Stimulated activated CD8-positive, alpha-beta memory T cell treated with anti-CD3 and anti-CD28 coated beads, Interleukin-12 subunit alpha, Interleukin-12 subunit beta, amount 100 ng/mL, for 4 hours (primary cell): Measurements from ENCODE around the gene USP46.

ENCODE experiments used
- DNase-seq: peaks from one replicate; pipeline ENCODE4 v3.0.0-alpha.2; 2020; ENCODE audit warnings: low read depth

Gene USP46

DNA sequence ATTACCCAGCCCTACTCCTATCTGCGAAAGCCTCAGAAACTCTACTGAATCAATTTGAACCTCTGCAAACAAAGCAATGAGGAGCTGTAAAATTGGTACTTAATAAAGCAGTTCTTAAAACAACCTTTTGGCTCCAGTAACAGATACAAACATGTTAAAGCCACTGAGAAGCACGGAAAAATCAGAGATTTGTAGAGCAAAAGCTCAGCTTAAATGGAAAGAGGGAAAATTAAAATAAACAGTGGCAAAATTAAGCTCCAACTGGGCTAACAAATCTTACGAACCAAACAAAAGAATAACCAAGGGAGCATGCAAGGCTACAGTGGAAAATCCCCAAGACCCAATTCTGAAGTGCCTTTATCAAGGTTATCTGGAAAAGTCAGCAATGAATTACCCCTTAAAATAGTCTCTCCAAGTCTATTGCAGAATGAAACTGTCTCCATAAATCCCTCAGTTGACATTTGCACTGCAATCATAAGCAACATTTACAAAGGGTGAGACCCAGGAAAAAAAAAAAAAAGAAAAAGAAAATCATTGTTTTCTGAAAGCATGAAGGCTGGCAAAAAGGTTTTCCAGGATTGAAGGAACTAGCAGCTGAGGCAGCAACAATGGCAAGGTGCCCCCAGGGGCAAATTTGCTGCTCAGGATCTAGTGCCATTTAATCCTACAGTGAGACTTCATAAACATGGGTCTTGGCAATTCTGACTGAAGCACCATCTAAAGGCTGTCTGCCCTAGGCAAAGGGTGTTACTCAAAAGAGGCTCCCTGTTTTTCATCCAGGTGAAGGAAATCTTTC is 40.1 kb downstream of the USP46 start:
- DNase-seq, result no peak

GRCh38 chr4:52617336-52618020 is 41.6 kb downstream of the USP46 start:
- no peak for DNase-seq

DNA sequence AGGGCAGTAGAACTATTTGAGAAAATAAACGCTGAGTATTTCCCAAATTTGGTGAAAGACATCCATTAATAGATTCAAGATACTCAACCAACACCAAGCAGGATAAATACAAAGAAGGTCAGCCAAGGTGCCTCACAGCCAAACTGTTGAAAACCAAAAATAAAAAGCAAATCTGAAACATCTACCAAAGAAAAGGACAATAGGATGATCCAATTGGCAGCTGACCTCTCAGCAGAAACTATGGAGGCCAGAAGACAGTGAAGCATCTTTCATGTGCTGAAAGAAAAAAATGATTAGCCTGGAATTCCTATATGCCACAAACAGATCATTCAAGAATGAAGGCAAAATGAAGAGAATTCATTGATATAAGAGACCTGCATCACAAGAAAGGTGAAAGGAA is 44.9 kb downstream of the USP46 start:
- DNase-seq, result no peak

DNA sequence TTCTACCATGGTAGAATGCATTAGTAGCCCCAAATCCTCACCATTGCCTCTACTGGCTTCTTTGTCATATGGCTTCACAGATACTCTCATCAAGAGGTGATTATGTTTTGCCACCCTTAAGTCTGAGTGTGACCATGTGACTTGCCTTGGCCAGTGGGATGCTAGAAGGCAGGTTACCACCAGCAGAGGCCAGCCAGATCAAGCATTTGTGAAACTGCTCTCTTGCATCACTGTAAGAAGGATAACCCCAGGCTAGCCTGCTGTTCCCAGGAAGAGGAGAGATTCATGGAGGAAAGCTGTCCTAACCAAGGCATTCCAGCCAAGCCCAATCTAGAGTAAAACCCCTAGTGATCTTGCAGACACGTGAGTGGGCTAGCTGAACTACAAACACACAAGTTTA is 46.8 kb downstream of the USP46 start:
- DNase-seq, result no peak

DNA sequence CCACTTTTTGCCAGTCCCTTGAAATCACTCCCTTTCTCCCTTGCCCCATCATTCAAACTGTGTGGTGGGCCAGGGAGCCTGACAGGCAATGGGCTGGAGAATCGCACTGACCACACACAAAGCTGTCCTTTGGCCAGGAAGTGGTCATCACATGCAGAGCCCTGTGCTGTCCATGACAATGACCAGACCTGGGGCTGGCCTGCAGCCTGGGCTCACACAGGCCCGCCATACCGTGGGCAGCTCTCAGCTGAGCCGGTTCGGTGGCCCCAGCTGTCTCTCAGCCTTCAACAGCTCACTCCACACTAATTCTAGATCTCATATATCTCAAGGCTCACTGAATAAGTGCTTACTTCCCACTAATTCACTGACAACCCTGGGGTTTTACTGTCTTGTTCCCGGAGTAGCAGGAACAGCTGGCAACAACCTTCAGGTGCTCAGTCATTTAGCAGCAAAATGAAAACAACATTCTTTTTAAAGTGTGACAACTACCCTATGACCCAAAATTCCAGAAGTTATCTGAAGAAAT is 48.0 kb downstream of the USP46 start:
- no peak for DNase-seq

- no peak for DNase-seq
Measured at GRCh38 chr4:52606726-52607125, 52.4 kb downstream of the USP46 start.

DNA sequence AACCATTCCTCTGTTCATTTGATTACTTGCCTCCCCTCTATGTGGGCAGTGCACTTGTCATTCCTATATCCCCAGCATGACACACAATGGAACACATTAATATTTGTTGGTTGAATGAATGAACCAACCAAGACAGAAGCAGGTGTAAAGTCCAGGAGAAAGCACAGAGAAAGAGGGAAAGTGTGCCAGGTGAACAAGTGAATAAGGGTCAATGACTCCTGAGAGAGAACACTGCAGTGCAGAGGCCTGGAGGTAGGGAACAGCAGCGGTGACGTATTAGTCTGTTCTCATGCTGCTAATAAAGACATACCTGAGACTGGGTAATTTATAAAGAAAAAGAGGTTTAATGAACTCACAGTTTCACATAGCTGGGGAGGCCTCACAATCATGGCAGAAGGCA is 53.1 kb downstream of the USP46 start:
- no peak for DNase-seq

DNA sequence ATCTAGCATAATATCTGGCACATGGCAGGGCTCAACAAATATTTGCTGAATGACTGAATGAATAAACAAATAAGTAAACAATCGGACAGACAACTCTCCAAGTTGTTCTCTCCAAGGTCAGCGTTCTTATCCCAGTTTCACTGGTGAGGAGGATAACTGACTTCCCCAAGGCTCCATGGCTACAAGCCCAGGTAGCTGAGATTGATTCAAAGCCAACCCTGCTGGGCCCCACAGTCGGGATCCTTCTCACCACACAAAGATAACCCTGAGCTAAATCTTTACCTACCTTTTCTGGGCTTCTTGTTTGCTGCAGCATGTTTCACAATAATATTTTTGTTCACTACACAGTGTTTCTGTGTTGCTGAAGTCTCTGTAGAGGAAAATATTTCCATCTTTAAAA is 54.9 kb downstream of the USP46 start:
- DNase-seq, result no peak

- DNase-seq, result no peak
Measured at GRCh38 chr4:52600275-52600674, 58.8 kb downstream of the USP46 start.

GRCh38 chr4:52595001-52595400 is 64.1 kb downstream of the USP46 start:
- no peak for DNase-seq

DNA sequence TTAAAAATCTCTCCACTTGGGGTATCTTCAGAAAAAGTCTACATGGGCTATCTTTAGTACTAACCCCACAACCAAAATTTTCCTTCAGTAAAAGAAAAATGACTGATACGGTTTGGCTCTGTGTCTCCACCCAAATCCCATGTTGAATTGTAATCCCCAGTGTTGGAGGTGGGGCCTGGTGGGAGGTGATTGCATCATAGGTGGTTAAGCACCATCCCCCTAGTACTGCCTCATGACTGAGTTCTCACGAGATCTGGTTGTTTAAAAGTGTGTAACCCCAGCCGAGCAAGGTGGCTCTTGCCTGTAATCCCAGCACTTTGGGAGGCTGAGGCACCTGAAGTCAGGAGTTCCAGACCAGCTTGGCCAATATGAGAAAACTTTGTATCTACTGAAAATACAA is 66.8 kb downstream of the USP46 start:
- no peak for DNase-seq

GRCh38 chr4:52588771-52589591 is 70.1 kb downstream of the USP46 start:
- DNase-seq, result peak; percentile 2

GRCh38 chr4:52588097-52588496 is 71.0 kb downstream of the USP46 start:
- DNase-seq, result no peak

- DNase-seq, result no peak
Measured at GRCh38 chr4:52586069-52586468, 73.0 kb downstream of the USP46 start.

DNA sequence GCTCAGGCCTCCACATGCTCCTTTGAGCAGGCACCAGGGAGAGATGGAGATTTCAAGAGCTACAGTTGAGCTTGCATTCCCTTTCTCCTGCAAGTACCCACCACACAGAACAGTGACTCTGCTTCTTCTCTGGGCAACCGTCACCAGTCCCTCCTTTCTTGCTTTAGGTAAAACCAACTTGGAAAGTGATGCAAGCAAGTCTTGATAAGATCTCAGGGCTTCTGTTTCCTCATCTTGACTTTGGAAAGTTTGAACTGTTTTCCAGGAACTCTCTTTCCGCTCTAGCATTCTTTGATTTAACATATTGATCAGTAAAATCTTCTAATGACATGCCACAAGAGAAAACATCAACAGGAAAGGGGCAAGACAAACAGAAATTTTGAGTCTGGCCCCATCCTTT is 73.7 kb downstream of the USP46 start:
- DNase-seq, result no peak

DNA sequence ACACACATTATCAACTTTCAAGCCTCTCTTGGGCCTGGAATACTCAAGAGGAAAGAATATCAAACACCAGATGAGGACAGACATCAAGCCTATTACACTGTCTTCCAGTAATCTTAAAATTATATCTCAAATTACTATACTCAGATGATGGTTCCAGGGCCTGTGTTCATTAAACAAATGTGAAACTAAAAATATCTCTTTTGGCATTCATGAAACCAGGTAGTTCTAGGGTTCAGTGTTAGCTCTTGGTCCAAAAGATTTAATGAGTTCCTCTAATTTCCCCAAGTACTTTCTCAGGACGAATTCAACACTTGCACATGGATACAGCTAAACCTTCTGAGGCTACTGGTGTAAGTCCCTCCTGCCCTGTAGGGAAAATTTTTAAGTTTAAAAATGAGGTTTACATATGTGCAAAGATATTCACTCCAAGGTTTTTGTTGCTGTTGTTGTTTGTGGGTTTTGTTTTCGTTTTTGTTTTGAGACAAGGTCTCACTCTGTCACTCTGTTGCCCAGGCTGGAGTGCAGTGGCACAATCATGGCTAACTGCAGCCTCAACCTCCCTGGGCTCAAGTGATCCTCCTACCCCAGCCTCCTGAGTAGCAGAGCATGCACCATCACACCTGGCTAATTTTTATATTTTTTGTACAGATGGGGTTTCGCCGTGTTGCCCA is 79.4 kb downstream of the USP46 start:
- DNase-seq, result no peak

DNA sequence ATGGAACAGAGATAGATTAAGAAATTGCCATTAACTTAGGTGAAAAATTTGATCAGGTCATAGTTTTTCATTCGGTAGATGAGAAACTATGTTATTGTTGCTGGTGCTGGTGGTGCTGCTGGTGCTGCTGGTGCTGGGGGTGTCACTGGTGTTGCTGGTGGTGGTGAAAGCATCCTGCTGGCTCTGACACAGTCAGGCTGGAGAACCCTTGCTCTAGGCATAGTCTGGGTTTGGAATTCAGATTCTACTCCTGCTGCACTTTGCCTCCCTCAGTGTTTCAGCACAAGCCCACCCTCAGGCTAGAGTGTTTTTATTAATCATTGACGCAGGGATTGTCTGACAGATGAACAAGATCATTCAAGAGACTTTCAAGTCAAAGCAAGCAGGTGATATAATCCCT is 80.2 kb downstream of the USP46 start:
- no peak for DNase-seq

DNA sequence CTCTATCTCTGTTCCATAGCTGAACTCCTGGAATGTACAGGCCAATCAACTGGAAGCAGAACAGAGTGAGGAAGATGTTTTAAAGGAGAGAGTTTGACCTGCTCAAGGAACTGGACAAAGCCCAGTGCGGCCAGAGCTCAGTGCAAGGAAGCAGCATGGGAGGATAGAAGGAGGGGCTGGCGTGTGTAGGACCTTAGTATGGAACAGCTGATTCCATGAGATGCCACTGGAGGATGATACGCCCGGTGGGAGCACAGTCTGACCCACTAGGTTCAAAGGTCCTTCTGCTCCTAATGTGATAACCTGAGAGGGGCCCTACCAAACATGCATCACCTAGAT is 81.5 kb downstream of the USP46 start:
- DNase-seq, result no peak

GRCh38 chr4:52576961-52577623 is 82.0 kb downstream of the USP46 start:
- no peak for DNase-seq

- no peak for DNase-seq
Measured at GRCh38 chr4:52576326-52576725, 82.8 kb downstream of the USP46 start.

DNA sequence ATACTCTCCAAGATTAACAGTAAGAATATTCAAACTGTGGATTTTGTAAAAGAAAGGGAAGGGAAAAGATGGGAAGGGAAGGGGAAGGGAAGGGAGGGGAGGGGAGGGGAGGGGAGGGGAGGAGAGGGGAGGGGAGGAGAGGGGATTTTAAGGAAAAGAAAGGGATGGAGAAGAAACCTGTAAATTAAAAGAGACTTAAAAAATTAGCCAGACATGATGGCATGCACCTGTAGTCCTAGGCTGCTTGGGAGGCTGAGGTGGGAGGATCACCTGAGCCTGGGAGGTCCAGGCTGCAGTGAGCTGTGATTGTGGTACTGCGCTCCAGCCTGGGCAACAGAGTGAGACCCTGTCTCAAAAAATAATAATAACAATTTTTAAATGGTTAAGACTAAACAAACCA is 83.7 kb downstream of the USP46 start:
- no peak for DNase-seq

DNA sequence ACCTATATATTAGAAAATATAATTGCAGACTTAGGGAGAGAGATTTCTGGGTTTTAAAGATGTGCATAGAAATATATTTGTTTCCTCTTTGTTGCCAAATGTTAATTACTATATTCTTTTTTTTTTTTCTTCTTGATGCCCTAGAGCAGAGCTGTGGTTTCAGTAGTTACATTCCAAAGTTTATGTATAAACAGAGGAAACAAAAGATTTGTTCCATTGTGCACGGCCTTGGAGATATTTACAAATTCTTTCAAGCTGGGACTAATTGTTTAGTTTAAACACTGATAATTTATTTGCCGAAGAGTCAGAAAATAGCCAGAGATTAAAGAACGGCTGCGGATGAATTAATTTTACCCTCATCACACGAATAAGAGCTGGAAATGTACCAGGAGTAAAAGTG is 85.1 kb downstream of the USP46 start:
- no peak for DNase-seq
